Measurements from ENCODE around the gene ANXA8. TPM values are rescaled to one million over a fixed set of nuclear protein-coding genes. Genes with fewer than 3 reads are reported as not detected.
A peak's percentile ranks its signal among the peaks of the same experiment; 100 is the strongest.
"Not testable (repeated sequence)": the region's sequence is repeated elsewhere in the genome, so short reads cannot be mapped to it uniquely, and the experiment has no call there.

ANXA8 gene
- total and polyA plus RNA-seq, 2 experiments from 2014 or later: 87.6 to 213 TPM

GRCh38 chr10:47468731-47469528, 15.0 kb downstream of the ANXA8 start:
- not testable (repeated sequence) for H3K27ac ChIP-seq; H3K4me1 ChIP-seq (ENCODE audit: insufficient read depth); H3K9me3 ChIP-seq (ENCODE audit: low read depth); DNase-seq (ENCODE audit: low spot score); H3K79me2 ChIP-seq; H3K9me2 ChIP-seq (replicated peaks; ENCODE audit: insufficient read depth); H3K27me3 ChIP-seq; H3K4me2 ChIP-seq; H3K36me3 ChIP-seq (replicated peaks; ENCODE audit: insufficient read depth, low read depth); H3K4me3 ChIP-seq; H4K20me1 ChIP-seq (ENCODE audit: insufficient read depth, poor library complexity, severe bottlenecking); H2AFZ ChIP-seq
- WGBS (ENCODE audit: low lambda C conversion rate, missing lambda C conversion rate): 93% methylated on average over 15 of the region's 20 CpGs

DNA sequence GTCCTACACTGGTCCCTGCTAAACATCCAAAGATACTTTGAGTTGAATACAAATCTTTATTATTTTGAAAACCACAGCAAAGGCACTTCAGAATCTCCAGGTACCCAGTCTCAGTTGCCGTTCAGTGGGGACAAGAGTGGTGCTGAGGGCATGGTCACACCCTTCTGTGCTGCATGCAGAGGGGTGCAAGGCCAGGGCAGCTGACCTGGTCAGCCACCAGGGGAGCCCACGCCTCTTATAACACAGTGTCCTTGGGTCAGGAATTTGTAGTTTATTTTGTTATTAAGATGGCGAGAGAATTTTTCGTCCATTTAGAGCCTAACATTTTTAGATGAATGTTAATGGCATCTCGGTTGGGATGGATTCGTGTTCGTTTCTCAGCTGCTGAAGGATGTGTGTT, 16.0 kb downstream of the ANXA8 start:
- H3K9me2 ChIP-seq (replicated peaks; ENCODE audit: insufficient read depth); H2AFZ ChIP-seq; H3K27ac ChIP-seq; H3K4me1 ChIP-seq (ENCODE audit: insufficient read depth); H3K27me3 ChIP-seq; H3K4me3 ChIP-seq; H4K20me1 ChIP-seq (ENCODE audit: insufficient read depth, poor library complexity, severe bottlenecking); DNase-seq (ENCODE audit: low spot score); H3K36me3 ChIP-seq (replicated peaks; ENCODE audit: insufficient read depth, low read depth); H3K4me2 ChIP-seq; H3K79me2 ChIP-seq; H3K9me3 ChIP-seq (ENCODE audit: low read depth): not testable (repeated sequence)
- 96% methylated on average over 3 of the region's 7 CpGs for WGBS (ENCODE audit: low lambda C conversion rate, missing lambda C conversion rate)

- not testable (repeated sequence) for H3K27ac ChIP-seq; H3K36me3 ChIP-seq (replicated peaks; ENCODE audit: insufficient read depth, low read depth); H2AFZ ChIP-seq; H3K4me1 ChIP-seq (ENCODE audit: insufficient read depth); H3K9me3 ChIP-seq (ENCODE audit: low read depth); H4K20me1 ChIP-seq (ENCODE audit: insufficient read depth, poor library complexity, severe bottlenecking); DNase-seq (ENCODE audit: low spot score); H3K9me2 ChIP-seq (replicated peaks; ENCODE audit: insufficient read depth); H3K27me3 ChIP-seq; H3K4me2 ChIP-seq; H3K79me2 ChIP-seq; H3K4me3 ChIP-seq
- WGBS (ENCODE audit: low lambda C conversion rate, missing lambda C conversion rate): 92% methylated on average over 5 of the region's 5 CpGs
Observed at GRCh38 chr10:47467458-47467857, 16.5 kb downstream of the ANXA8 start.

DNA sequence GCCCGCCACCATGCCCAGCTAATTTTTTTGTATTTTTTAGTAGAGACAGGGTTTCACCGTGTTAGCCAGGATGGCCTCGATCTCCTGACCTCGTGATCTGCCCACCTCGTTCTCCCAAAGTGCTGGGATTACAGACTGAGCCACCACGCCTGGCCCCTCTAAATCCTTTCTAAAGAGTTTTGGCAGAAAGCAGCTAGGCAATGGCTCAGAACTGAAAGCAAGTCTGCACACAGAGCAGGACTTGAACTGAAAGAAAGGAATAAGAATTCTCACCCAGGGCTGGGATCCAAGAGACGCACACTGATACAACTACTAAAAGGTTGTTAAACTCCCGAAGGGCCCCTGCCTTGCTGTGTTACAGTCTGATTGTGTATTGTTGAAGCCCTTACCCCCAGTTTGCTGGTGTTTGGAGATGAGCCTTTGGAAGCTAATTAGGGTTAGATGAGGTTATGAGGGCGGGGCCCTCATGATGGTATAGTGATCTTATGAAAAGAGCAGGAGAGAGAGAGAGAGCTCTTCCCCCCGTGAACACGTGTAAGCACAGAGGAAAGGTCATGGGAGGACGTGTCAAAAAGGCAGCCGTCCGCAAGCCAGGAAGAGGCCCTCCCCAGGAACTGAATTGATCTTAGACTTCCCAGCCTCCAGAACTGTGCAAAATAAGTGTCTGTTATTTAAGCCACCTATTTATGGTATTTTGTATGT, 18.5 kb downstream of the ANXA8 start:
- not testable (repeated sequence) for DNase-seq (ENCODE audit: low spot score); H2AFZ ChIP-seq; H3K4me3 ChIP-seq; H4K20me1 ChIP-seq (ENCODE audit: insufficient read depth, poor library complexity, severe bottlenecking); H3K4me1 ChIP-seq (ENCODE audit: insufficient read depth); H3K79me2 ChIP-seq; H3K9me2 ChIP-seq (replicated peaks; ENCODE audit: insufficient read depth); H3K27me3 ChIP-seq; H3K27ac ChIP-seq; H3K36me3 ChIP-seq (replicated peaks; ENCODE audit: insufficient read depth, low read depth); H3K9me3 ChIP-seq (ENCODE audit: low read depth); H3K4me2 ChIP-seq
- WGBS (ENCODE audit: low lambda C conversion rate, missing lambda C conversion rate): 88% methylated on average over 14 of the region's 14 CpGs

- not testable (repeated sequence) for H3K27me3 ChIP-seq; H3K9me2 ChIP-seq (replicated peaks; ENCODE audit: insufficient read depth); H3K4me3 ChIP-seq; H3K79me2 ChIP-seq; H3K36me3 ChIP-seq (replicated peaks; ENCODE audit: insufficient read depth, low read depth); H3K4me2 ChIP-seq; DNase-seq (ENCODE audit: low spot score); H2AFZ ChIP-seq; H3K9me3 ChIP-seq (ENCODE audit: low read depth); H3K27ac ChIP-seq; H4K20me1 ChIP-seq (ENCODE audit: insufficient read depth, poor library complexity, severe bottlenecking)
- H3K4me1 ChIP-seq (ENCODE audit: insufficient read depth): peaks cover 11% of the 10 kb centered on the region
- 83% methylated on average over 3 of the region's 9 CpGs for WGBS (ENCODE audit: low lambda C conversion rate, missing lambda C conversion rate)
Observed at GRCh38 chr10:47462577-47463358, 21.1 kb downstream of the ANXA8 start.

- peak; percentile 52 for TF ChIP-seq CTCF (IDR thresholded peaks at IDR 0.05; ENCODE audit: poor library complexity)
- peak overlapping the region; percentile 90 for H3K27ac ChIP-seq
- H3K4me1 ChIP-seq (ENCODE audit: insufficient read depth): peaks cover 24% of the 10 kb centered on the region
- not testable (repeated sequence) for H3K36me3 ChIP-seq (replicated peaks; ENCODE audit: insufficient read depth, low read depth); H3K27me3 ChIP-seq; H3K9me2 ChIP-seq (replicated peaks; ENCODE audit: insufficient read depth); H3K79me2 ChIP-seq; H3K9me3 ChIP-seq (ENCODE audit: low read depth); H4K20me1 ChIP-seq (ENCODE audit: insufficient read depth, poor library complexity, severe bottlenecking); H3K4me3 ChIP-seq
- H2AFZ ChIP-seq: peak overlapping the region; percentile 71
- H3K4me2 ChIP-seq: peak overlapping the region; percentile 60
- peak; percentile 79 for DNase-seq (ENCODE audit: low spot score)
- 7% methylated on average over 20 of the region's 37 CpGs for WGBS (ENCODE audit: low lambda C conversion rate, missing lambda C conversion rate)
Observed at GRCh38 chr10:47461261-47461687, 22.6 kb downstream of the ANXA8 start.
